ENCODE data around the gene NKX6-1.

The NKX6-1 gene

GRCh38 chr4:84530871-84531270 lies 31.8 kb upstream of the NKX6-1 start:
- Histone ChIP-seq H3K27ac (ENCODE audit: poor library complexity, severe bottlenecking) (no peak overlapping the region), H3K9me3 (ENCODE audit: severe bottlenecking) (no peaks in the 10 kb centered on the region), H3K36me3 (ENCODE audit: low read depth) (no peaks in the 10 kb centered on the region), H3K4me1 (ENCODE audit: insufficient read depth, poor library complexity, severe bottlenecking) (peaks cover 4% of the 10 kb centered on the region), H3K27me3 (ENCODE audit: insufficient read depth, poor library complexity, severe bottlenecking) (no peaks in the 10 kb centered on the region), H3K4me3 (ENCODE audit: severe bottlenecking) (no peak overlapping the region)
- TF ChIP-seq CTCF (IDR thresholded peaks at IDR 0.05; ENCODE audit: poor library complexity, severe bottlenecking): no peak
- ATAC-seq (ENCODE audit: low read depth) (peak; percentile 78), DNase-seq (ENCODE audit: low spot score) (no peak)

GRCh38 chr4:84530454-84530853 lies 31.4 kb upstream of the NKX6-1 start:
- Histone ChIP-seq H3K9me3 (ENCODE audit: severe bottlenecking) (no peaks in the 10 kb centered on the region), H3K27ac (ENCODE audit: poor library complexity, severe bottlenecking) (no peak overlapping the region), H3K4me3 (ENCODE audit: severe bottlenecking) (no peak overlapping the region), H3K4me1 (ENCODE audit: insufficient read depth, poor library complexity, severe bottlenecking) (peaks cover 4% of the 10 kb centered on the region), H3K27me3 (ENCODE audit: insufficient read depth, poor library complexity, severe bottlenecking) (no peaks in the 10 kb centered on the region), H3K36me3 (ENCODE audit: low read depth) (no peaks in the 10 kb centered on the region)
- DNase-seq (ENCODE audit: low spot score): no peak
- no peak for TF ChIP-seq CTCF (IDR thresholded peaks at IDR 0.05; ENCODE audit: poor library complexity, severe bottlenecking)
- ATAC-seq (ENCODE audit: low read depth): no peak

DNA sequence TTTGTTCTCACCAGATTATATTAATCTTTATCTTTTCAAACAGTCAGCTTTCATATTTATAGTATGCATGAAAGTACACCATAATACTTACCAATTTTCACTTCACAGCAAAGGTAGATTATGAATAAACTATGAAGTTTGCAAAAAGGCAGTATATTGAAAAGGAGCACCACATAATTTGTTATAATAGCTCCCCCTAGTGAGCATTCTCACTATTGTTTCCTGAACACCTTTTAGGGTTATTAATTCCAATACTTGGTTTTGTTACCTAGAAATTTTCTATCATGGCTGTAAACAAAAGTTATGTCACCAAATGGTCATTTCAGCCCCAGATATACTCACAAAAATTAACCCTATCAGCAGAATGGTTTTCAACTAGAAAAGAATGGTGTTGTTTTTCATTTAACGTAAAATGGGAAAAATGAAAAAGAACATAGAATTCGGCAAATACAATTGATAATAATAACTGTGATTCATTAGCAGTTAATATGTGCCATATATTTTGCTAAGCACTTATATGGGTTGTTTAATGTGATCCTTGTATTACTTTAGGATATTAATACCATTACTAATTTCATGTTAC lies 30.2 kb upstream of the NKX6-1 start:
- no peak overlapping the region for H3K27ac ChIP-seq (ENCODE audit: poor library complexity, severe bottlenecking)
- no peak overlapping the region for H3K4me3 ChIP-seq (ENCODE audit: severe bottlenecking)
- DNase-seq (ENCODE audit: low spot score) (no peak), ATAC-seq (ENCODE audit: low read depth) (peak; percentile 33; the same call in 1 of the 3 replicates)
- TF ChIP-seq CTCF (IDR thresholded peaks at IDR 0.05; ENCODE audit: poor library complexity, severe bottlenecking): peak; percentile 86
- peaks cover 4% of the 10 kb centered on the region for H3K4me1 ChIP-seq (ENCODE audit: insufficient read depth, poor library complexity, severe bottlenecking)
- no peaks in the 10 kb centered on the region for H3K27me3 ChIP-seq (ENCODE audit: insufficient read depth, poor library complexity, severe bottlenecking)
- no peaks in the 10 kb centered on the region for H3K36me3 ChIP-seq (ENCODE audit: low read depth)
- no peaks in the 10 kb centered on the region for H3K9me3 ChIP-seq (ENCODE audit: severe bottlenecking)

- TF ChIP-seq CTCF (IDR thresholded peaks at IDR 0.05; ENCODE audit: poor library complexity, severe bottlenecking): no peak
- peaks cover 1% of the 10 kb centered on the region for H3K27me3 ChIP-seq (ENCODE audit: insufficient read depth, poor library complexity, severe bottlenecking)
- H3K4me1 ChIP-seq (ENCODE audit: insufficient read depth, poor library complexity, severe bottlenecking): peaks cover 4% of the 10 kb centered on the region
- ATAC-seq (ENCODE audit: low read depth): no peak
- H3K27ac ChIP-seq (ENCODE audit: poor library complexity, severe bottlenecking): no peak overlapping the region
- no peak for DNase-seq (ENCODE audit: low spot score)
- H3K9me3 ChIP-seq (ENCODE audit: severe bottlenecking): no peaks in the 10 kb centered on the region
- H3K4me3 ChIP-seq (ENCODE audit: severe bottlenecking): no peak overlapping the region
- no peaks in the 10 kb centered on the region for H3K36me3 ChIP-seq (ENCODE audit: low read depth)
Observed at GRCh38 chr4:84527391-84527790, 28.3 kb upstream of the NKX6-1 start.

DNA sequence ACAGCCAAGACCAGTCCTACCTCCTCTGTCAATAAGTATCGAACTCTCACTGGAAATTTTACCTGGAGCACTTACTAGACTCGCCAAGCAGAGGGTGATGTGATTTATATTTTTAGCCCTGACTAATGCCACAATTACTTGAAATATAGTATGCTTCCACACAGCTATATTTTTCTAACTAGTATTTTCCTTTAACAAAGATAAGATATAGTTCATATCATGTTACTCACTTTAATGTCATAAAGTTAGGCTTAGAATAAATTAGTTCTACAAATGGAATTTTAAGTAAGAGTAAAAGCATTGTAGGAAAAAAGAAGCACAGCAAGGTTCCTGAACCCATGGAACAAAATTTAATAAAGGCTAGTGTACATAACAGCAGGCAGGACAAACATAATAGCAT lies 16.0 kb upstream of the NKX6-1 start:
- ATAC-seq (ENCODE audit: low read depth): no peak
- Histone ChIP-seq H3K27ac (ENCODE audit: poor library complexity, severe bottlenecking) (no peak overlapping the region), H3K27me3 (ENCODE audit: insufficient read depth, poor library complexity, severe bottlenecking) (peaks cover 8% of the 10 kb centered on the region), H3K4me3 (ENCODE audit: severe bottlenecking) (no peak overlapping the region), H3K4me1 (ENCODE audit: insufficient read depth, poor library complexity, severe bottlenecking) (no peaks in the 10 kb centered on the region), H3K36me3 (ENCODE audit: low read depth) (no peaks in the 10 kb centered on the region), H3K9me3 (ENCODE audit: severe bottlenecking) (no peaks in the 10 kb centered on the region)
- no peak for TF ChIP-seq CTCF (IDR thresholded peaks at IDR 0.05; ENCODE audit: poor library complexity, severe bottlenecking)
- DNase-seq (ENCODE audit: low spot score): no peak

All from RWPE2 (cell line).